Heart right ventricle (tissue), 16 donors: ENCODE measurements around the gene SLC49A3. TPM values are rescaled to one million over a fixed set of nuclear protein-coding genes. Genes with fewer than 3 reads are reported as not detected.
"Not testable (repeated sequence)": the region's sequence is repeated elsewhere in the genome, so short reads cannot be mapped to it uniquely, and the experiment has no call there.

Experiments used
- ATAC-seq, 8 donors: fragments of 200-7000 bp; cut with Tn5 transposase; one replicate each; pipeline ENCODE4 v1.9.1; 2020; ENCODE audit warnings: mild to moderate bottlenecking in 8 of 8, moderate library complexity in 8 of 8, moderate number of reproducible peaks in 1 of 8
- DNase-seq, 2 donors: peaks; one replicate each; pipeline ENCODE4 v3.0.0-alpha.2; 2020
- H3K27ac ChIP-seq, 10 donors: fragments of 200-600 bp; sonication (generic) in 2 of 10; one replicate each; pipeline versions ENCODE4 v1.5.0 to v1.8.0; 2020 to 2022; ENCODE audit warnings: mild to moderate bottlenecking in 3 of 10
- H3K27me3 ChIP-seq, 7 donors: fragments of 200-600 bp; one replicate each; pipeline ENCODE4 v1.8.0; 2021 to 2022; ENCODE audit warnings: mild to moderate bottlenecking in 2 of 7
- H3K36me3 ChIP-seq, 9 donors: fragments of 200-600 bp; sonication (generic) in 1 of 9; one replicate each; pipeline versions ENCODE4 v1.5.0 to v1.8.0; 2020 to 2022; ENCODE audit warnings: mild to moderate bottlenecking in 2 of 9
- H3K4me1 ChIP-seq, 9 donors: fragments of 200-600 bp; sonication (generic) in 1 of 9; one replicate each; pipeline versions ENCODE4 v1.5.0 to v1.8.0; 2020 to 2022; ENCODE audit warnings: mild to moderate bottlenecking in 4 of 9
- H3K4me3 ChIP-seq, 10 donors: fragments of 200-600 bp; sonication (generic) in 2 of 10; one replicate each; pipeline versions ENCODE4 v1.5.0 to v1.8.0; 2020 to 2022; ENCODE audit warnings: mild to moderate bottlenecking in 7 of 10, moderate library complexity in 2 of 10
- H3K9me3 ChIP-seq, 11 donors: fragments of 200-600 bp in 10 of 11; sonication (generic) in 2 of 11; one replicate each; pipeline versions ENCODE4 v1.5.0 to v1.8.0; 2013 to 2022; ENCODE audit warnings: mild to moderate bottlenecking in 2 of 11, control low read depth in 1 of 11, moderate library complexity in 1 of 11
- CTCF ChIP-seq, 9 donors: fragments of 200-600 bp; sonication (generic) in 2 of 9; IDR thresholded peaks; one replicate each; pipeline versions ENCODE4 v1.5.0 to v1.8.0; 2021 to 2022; ENCODE audit warnings: antibody characterized with exemption in 9 of 9, mild to moderate bottlenecking in 5 of 9, moderate library complexity in 1 of 9
- WGBS, 2 donors: extraction: QIAGEN DNeasy Blood & Tissue Kit; methylation state at CpG; one replicate each; pipeline ENCODE4 v1.1.7; 2013; ENCODE audit warnings: inconsistent platforms in 1 of 2; 5-methylcytosine and 5-hydroxymethylcytosine counted together
- intact Hi-C, 10 donors: fragments of 100-400 bp; cut with DNase I; formaldehyde crosslinking; loops; one replicate each; pipeline versions ENCODE4 v1.11.1 to v1.14.2; 2022
- polyA plus RNA-seq, 2 donors: library from polyadenylated mRNA; stranded (reverse); fragments of 200-250 nt; gene quantifications; one replicate each; pipeline ENCODE4 v1.2.3, GENCODE V29; 2013
- total RNA-seq, 10 donors: library from RNA; stranded (reverse); fragmentation: NEBNext Ultra II Directional in 3 of 10; extraction: Animal tissue kit (Norgen Biotek cat#: 25700) in 3 of 10; gene quantifications; one replicate each; pipeline versions ENCODE4 v1.2.1 to v1.2.4, GENCODE V29; 2021 to 2023
- donor health status: Arrhythmogenic right ventricular cardiomyopathy.
- donor health status: ischemic (EF 13 %, LVEDD 7.1; RV severe dilation, severe dysfunction).
- donor health status: healthy with polysubstance abuse.
- donor health status: DM: no; HTN: yes; CAD: no.
- donor health status: DM: no; HTN: no; CAD: no.
- donor health status: ischemic (EF 25% LVEDD 6.9; RV normal size, moderate dysfunction).
- donor health status: ischemic (EF 25% LVEDD 5.7; RV mildly dilated, moderate dysfunction).
- donor health status: healthy.
- donor health status: DM: yes; HTN: yes; CAD: no.
- donor health status: Ischemic cardiomyopathy.
- donor health status: ischemic (EF 35%, LVEDD 5.7; RV mildly dilated, moderate dysfunction).
- donor health status: nonischemic (EF 11% LVEDD 7.7; RV severe dilation, severe dysfunction).
- donor health status: DM: yes; HTN: yes; CAD: no.
- donor health status: PGD.
- donor health status: ischemic (EF 29% LVEDD 5.4; RV normal size, mild dysfunction).
- donor health status: nonischemic (EF 23%, LVEDD 6.1; RV moderate dilation, normal function).

The SLC49A3 gene
- total and polyA plus RNA-seq, 12 donors = 8.8 to 28.5 (median 12.3) TPM

DNA sequence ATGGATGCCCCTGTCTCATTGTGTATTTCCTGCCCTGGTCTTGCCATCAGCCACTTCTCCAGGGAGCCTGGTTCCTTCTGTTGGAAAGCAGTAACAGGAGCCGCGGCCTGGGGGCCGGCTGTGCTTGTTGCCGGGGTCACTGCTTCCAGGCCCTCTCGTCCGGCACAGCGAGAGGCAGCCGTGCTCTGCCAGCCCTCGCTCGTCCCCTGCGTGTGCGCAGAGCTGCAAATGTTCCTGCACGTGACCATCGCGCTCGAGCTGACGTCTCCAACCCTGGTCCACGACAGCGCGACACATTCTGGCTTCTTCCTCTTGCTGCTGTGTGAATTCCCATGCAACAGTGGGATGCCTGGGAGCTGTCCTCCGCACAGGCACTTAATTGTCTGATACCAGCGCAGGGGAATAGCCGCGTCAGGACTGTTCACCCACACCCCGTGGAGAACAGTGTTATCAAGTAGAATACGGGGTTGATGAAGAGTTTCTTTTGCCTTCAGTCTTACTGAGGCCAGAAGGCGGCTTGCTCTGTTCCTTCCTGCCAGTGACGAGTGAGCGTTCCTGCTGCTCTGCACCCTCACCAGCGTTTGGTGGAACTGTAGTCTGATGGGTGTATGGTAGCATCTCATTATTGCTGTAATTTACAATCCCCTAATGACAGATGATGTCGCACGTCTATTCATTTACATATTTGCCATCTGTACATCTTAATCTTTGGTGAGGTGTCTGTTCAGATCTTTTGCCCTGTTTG, 51.2 kb downstream of the SLC49A3 start:
- Histone ChIP-seq H3K4me3 (no peak overlapping the region), H3K36me3 (no peaks in the 10 kb centered on the region), H3K9me3 (peaks cover 0 to 21% (median 0%) of the 10 kb centered on the region in 11 donors), H3K4me1 (no peaks in the 10 kb centered on the region), H3K27ac (no peak overlapping the region), H3K27me3 (peaks cover 4 to 51% (median 25%) of the 10 kb centered on the region in 7 donors)
- no peak for TF ChIP-seq CTCF (IDR thresholded peaks at IDR 0.05)
- WGBS, 2 donors = 70 to 72% methylated on average over 32 of the region's 32 CpGs
- ATAC-seq (no peak), DNase-seq (no peak)
- intact Hi-C loops = loop anchor here in 1 of 10 donors (10.0 kb wide), 1 partner anchor 293 kb away; no protein-coding TSS in a partner anchor

GRCh38 chr4:636628-637159, 52.3 kb downstream of the SLC49A3 start:
- Histone ChIP-seq H3K4me3 (no peak overlapping the region), H3K27me3 (peaks cover 4 to 43% (median 23%) of the 10 kb centered on the region in 7 donors), H3K4me1 (no peaks in the 10 kb centered on the region), H3K36me3 (no peaks in the 10 kb centered on the region), H3K27ac (no peak overlapping the region), H3K9me3 (peaks cover 0 to 16% (median 0%) of the 10 kb centered on the region in 11 donors)
- intact Hi-C loops = loop anchor here in 1 of 10 donors (10.0 kb wide), 1 partner anchor 292 kb away; no protein-coding TSS in a partner anchor
- ATAC-seq (no peak), DNase-seq (no peak)
- 67 to 75% methylated on average over 13 of the region's 13 CpGs for WGBS, 2 donors
- no peak for TF ChIP-seq CTCF (IDR thresholded peaks at IDR 0.05)

DNA sequence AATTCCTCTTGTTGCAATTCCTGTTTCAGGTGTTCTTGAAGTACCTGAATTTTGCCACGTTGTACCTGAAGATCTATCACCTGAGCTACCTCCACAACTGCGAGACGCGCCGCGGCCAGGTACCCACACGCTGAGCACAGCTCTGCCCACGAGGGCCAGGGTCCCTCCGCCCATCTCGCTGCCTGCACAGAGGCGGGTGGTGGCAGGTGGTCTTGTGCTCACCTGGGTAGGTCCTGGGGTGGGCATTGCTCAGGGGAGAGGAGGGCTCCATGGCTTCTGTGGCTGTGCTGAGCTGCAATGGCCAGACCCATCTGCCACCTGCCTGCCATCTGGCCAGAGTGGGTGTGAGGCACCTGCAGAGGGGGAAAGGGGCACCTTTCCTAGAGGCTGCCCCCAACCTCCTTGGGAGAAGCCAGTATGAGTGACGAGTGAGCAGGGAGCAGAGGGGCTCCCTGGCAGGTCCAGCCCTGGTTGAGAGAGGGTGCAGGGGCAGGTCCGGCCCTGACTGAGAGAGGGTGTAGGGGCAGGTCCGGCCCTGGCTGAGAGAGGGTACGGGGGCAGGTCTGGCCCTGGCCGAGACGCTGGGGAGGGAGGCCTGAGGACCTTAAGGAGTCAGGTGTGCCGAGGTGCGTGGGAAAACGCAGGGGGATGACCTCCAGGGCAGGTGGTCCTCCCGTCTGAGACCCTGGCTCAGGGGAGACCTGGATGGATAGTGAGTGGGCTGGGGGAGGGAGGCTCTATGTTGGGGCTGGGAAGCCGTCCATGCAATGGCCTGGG, 52.9 kb downstream of the SLC49A3 start:
- H3K4me3 ChIP-seq = no peak overlapping the region
- 85% methylated on average over 22 of the region's 22 CpGs for WGBS, 2 donors
- DNase-seq (no peak), ATAC-seq (no peak)
- H3K9me3 ChIP-seq = peaks cover 0 to 11% (median 0%) of the 10 kb centered on the region in 11 donors
- H3K27ac ChIP-seq = no peak overlapping the region
- TF ChIP-seq CTCF (IDR thresholded peaks at IDR 0.05) = no peak
- intact Hi-C loops = loop anchor here in 1 of 10 donors (10.0 kb wide), 1 partner anchor 291 kb away; no protein-coding TSS in a partner anchor
- peaks cover 4 to 36% (median 20%) of the 10 kb centered on the region in 7 donors for H3K27me3 ChIP-seq
- no peaks in the 10 kb centered on the region for H3K4me1 ChIP-seq
- H3K36me3 ChIP-seq = no peaks in the 10 kb centered on the region

DNA sequence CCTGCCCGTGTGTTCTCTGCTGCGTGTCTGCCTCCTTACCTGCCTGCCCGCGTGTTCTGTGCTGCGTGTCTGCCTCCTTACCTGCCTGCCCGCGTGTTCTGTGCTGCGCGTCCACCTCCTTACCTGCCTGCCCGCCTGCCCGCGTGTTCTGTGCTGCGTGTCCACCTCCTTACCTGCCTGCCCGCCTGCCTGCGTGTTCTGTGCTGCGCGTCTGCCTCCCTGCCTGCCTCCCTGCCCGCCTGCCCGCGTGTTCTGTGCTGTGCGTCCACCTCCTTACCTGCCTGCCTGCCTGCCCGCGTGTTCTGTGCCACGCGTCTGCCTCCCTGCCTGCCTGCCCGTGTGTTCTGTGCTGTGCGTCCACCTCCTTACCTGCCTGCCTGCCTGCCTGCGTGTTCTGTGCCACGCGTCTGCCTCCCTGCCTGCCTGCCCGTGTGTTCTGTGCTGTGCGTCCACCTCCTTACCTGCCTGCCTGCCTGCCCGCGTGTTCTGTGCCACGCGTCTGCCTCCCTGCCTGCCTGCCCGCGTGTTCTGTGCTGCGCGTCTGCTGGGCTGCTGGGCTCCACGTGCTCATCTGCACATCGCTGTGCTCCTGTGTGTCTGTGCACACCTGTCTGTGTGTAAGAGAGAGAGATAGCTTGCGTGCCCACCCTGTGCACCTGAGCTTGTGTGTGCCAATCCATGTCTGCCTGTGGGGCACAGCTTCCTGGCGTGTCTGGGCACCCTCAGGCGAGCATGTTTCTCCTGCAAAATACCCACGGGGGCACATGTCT, 53.7 kb downstream of the SLC49A3 start:
- ATAC-seq, DNase-seq, H3K36me3 ChIP-seq, H3K4me1 ChIP-seq, H3K4me3 ChIP-seq, H3K27ac ChIP-seq: not testable (repeated sequence)
- intact Hi-C loops = loop anchor here in 1 of 10 donors (10.0 kb wide), 1 partner anchor 290 kb away; no protein-coding TSS in a partner anchor
- H3K9me3 ChIP-seq = peaks cover 0 to 11% (median 0%) of the 10 kb centered on the region in 11 donors
- WGBS, 2 donors = 92% methylated on average over 45 to 46 of the region's 46 CpGs
- peaks cover 4 to 32% (median 19%) of the 10 kb centered on the region in 7 donors for H3K27me3 ChIP-seq
